H9 (cell line): ENCODE results near the gene NEDD4L. TPM values are rescaled to one million over a fixed set of nuclear protein-coding genes. Genes with fewer than 3 reads are reported as not detected.

ENCODE experiments used
- DNase-seq: peaks from one replicate; pipeline ENCODE4 v3.0.0-alpha.2; 2017
- H2AFZ ChIP-seq: one replicate; pipeline ENCODE4 v1.6.1; 2013; ENCODE audit warnings: mild to moderate bottlenecking, low read length, control low read depth, moderate library complexity
- H2AK5ac ChIP-seq: 2 replicates; pipeline ENCODE4 v1.6.1; 2013; ENCODE audit warnings: low read length, control low read depth, mixed read lengths; ENCODE audit not compliant: insufficient read length
- H2BK120ac ChIP-seq: one replicate; pipeline ENCODE4 v1.6.1; 2013; ENCODE audit warnings: low read depth, mild to moderate bottlenecking, low read length, control low read depth, inconsistent platforms; ENCODE audit not compliant: poor library complexity, severe bottlenecking
- H2BK12ac ChIP-seq: 2 replicates; pipeline ENCODE4 v1.6.1; 2013; ENCODE audit warnings: low read length, control low read depth, mixed read lengths, low read depth; ENCODE audit not compliant: insufficient read length
- H2BK15ac ChIP-seq: 2 replicates; pipeline ENCODE4 v1.6.1; 2013; ENCODE audit warnings: low read depth, low read length, control low read depth
- H2BK20ac ChIP-seq: one replicate; pipeline ENCODE4 v1.6.1; 2013; ENCODE audit warnings: low read depth, mild to moderate bottlenecking, low read length, control low read depth, inconsistent platforms; ENCODE audit not compliant: poor library complexity, severe bottlenecking
- H2BK5ac ChIP-seq: 2 replicates; pipeline ENCODE4 v1.6.1; 2013; ENCODE audit warnings: low read length, control low read depth, mixed read lengths; ENCODE audit not compliant: insufficient read length
- H3K14ac ChIP-seq: 2 replicates; pipeline ENCODE4 v1.6.1; 2013; ENCODE audit warnings: low read length, control low read depth; ENCODE audit not compliant: insufficient read depth
- H3K18ac ChIP-seq: 2 replicates; pipeline ENCODE4 v1.6.1; 2013; ENCODE audit warnings: low read depth, mild to moderate bottlenecking, mixed read lengths, low read length, control low read depth; ENCODE audit not compliant: insufficient read length
- H3K23ac ChIP-seq: 2 replicates; pipeline ENCODE4 v1.6.1; 2013; ENCODE audit warnings: low read length, control low read depth, mixed read lengths, low read depth; ENCODE audit not compliant: insufficient read length
- H3K23me2 ChIP-seq: 2 replicates; pipeline ENCODE4 v1.6.1; 2013; ENCODE audit warnings: low read depth, mild to moderate bottlenecking, mixed read lengths, low read length, control low read depth; ENCODE audit not compliant: insufficient read length, poor library complexity, severe bottlenecking
- H3K27ac ChIP-seq: 2 replicates; pipeline ENCODE4 v1.5.1; 2013; ENCODE audit warnings: low read length, control low read depth, mixed read lengths, low read depth; ENCODE audit not compliant: insufficient read length
- H3K27me3 ChIP-seq: 2 replicates; pipeline ENCODE4 v1.6.1; 2013; ENCODE audit warnings: low read length, control low read depth, inconsistent platforms; ENCODE audit not compliant: insufficient read depth
- H3K4ac ChIP-seq: 2 replicates; pipeline ENCODE4 v1.6.1; 2013; ENCODE audit warnings: low read depth, mild to moderate bottlenecking, control low read depth, inconsistent platforms, low read length, moderate library complexity
- H3K4me1 ChIP-seq: 2 replicates; pipeline ENCODE4 v1.6.1; 2013; ENCODE audit warnings: low read length, control low read depth, inconsistent platforms; ENCODE audit not compliant: insufficient read depth
- H3K4me2 ChIP-seq: 2 replicates; pipeline ENCODE4 v1.6.1; 2013; ENCODE audit warnings: low read length, control low read depth, mixed read lengths; ENCODE audit not compliant: insufficient read length, insufficient read depth
- H3K56ac ChIP-seq: 2 replicates; pipeline ENCODE4 v1.6.1; 2013; ENCODE audit warnings: low read depth, mild to moderate bottlenecking, mixed read lengths, low read length, control low read depth; ENCODE audit not compliant: insufficient read length
- H3K79me1 ChIP-seq: 2 replicates; pipeline ENCODE4 v1.6.1; 2013; ENCODE audit warnings: low read depth, mild to moderate bottlenecking, moderate library complexity, low read length, control low read depth, inconsistent platforms; ENCODE audit not compliant: insufficient read depth, poor library complexity, severe bottlenecking
- H3K79me2 ChIP-seq: 2 replicates; pipeline ENCODE4 v1.6.1; 2013; ENCODE audit warnings: low read length, control low read depth, inconsistent platforms; ENCODE audit not compliant: insufficient read depth
- H3K9ac ChIP-seq: 2 replicates; pipeline ENCODE4 v1.6.1; 2013; ENCODE audit warnings: low read length, control low read depth, mixed read lengths; ENCODE audit not compliant: insufficient read length; ENCODE audit errors: extremely low read depth
- H3K9me3 ChIP-seq: one replicate; pipeline ENCODE4 v1.6.1; 2013; ENCODE audit warnings: low read depth, low read length, inconsistent platforms; ENCODE audit not compliant: control insufficient read depth
- H3T11ph ChIP-seq: one replicate; pipeline ENCODE4 v1.6.1; 2013; ENCODE audit warnings: mild to moderate bottlenecking, low read length, control low read depth, inconsistent platforms
- H4K20me1 ChIP-seq: one replicate; pipeline ENCODE4 v1.6.1; 2013; ENCODE audit not compliant: control insufficient read depth, insufficient read length, insufficient read depth
- H4K5ac ChIP-seq: 2 replicates; pipeline ENCODE4 v1.6.1; 2013; ENCODE audit warnings: low read depth, mild to moderate bottlenecking, mixed read lengths, low read length, control low read depth; ENCODE audit not compliant: insufficient read length
- H4K8ac ChIP-seq: replicated peaks from 2 replicates; pipeline ENCODE4 v1.6.1; 2013; ENCODE audit warnings: low read length, control low read depth, mixed read lengths, low read depth; ENCODE audit not compliant: insufficient read length
- H4K91ac ChIP-seq: 2 replicates; pipeline ENCODE4 v1.6.1; 2013; ENCODE audit warnings: low read depth, mild to moderate bottlenecking, moderate library complexity, mixed read lengths, low read length, control low read depth; ENCODE audit not compliant: insufficient read length
- H3K27ac Mint-ChIP-seq, 3 experiments: 2 replicates in 2 of 3; 3 replicates in 1 of 3; pipeline ENCODE4 v1.8.0; 2020 to 2021; ENCODE audit warnings: mixed read lengths in 3 of 3, mild to moderate bottlenecking in 1 of 3, moderate library complexity in 1 of 3
- H3K27me3 Mint-ChIP-seq: 2 replicates; pipeline ENCODE4 v1.8.0; 2021; ENCODE audit warnings: low read depth, mild to moderate bottlenecking, moderate library complexity, mixed read lengths
- H3K36me3 Mint-ChIP-seq, 3 experiments: 2 replicates in 2 of 3; 3 replicates in 1 of 3; pipeline ENCODE4 v1.8.0; 2020 to 2021; ENCODE audit warnings: low read depth in 3 of 3, mixed read lengths in 3 of 3; ENCODE audit not compliant: insufficient read depth in 1 of 3
- H3K4me1 Mint-ChIP-seq, 2 experiments: 2 replicates each; pipeline ENCODE4 v1.8.0; 2020; ENCODE audit warnings: mixed read lengths in 2 of 2
- H3K4me3 Mint-ChIP-seq, 2 experiments: 2 replicates in 1 of 2; 3 replicates in 1 of 2; pipeline ENCODE4 v1.8.0; 2020 to 2021; ENCODE audit warnings: mild to moderate bottlenecking in 2 of 2, mixed read lengths in 2 of 2, moderate library complexity in 1 of 2
- H3K9me3 Mint-ChIP-seq, 2 experiments: 2 replicates in 1 of 2; 3 replicates in 1 of 2; pipeline ENCODE4 v1.8.0; 2020; ENCODE audit warnings: mild to moderate bottlenecking in 2 of 2, mixed read lengths in 2 of 2, moderate library complexity in 1 of 2
- WGBS: extraction: QIAGEN DNeasy Blood & Tissue Kit; methylation state at CpG from one replicate; pipeline ENCODE4 v1.1.7; 2013; ENCODE audit warnings: missing lambda C conversion rate, low lambda C conversion rate, mixed read lengths; ENCODE audit not compliant: insufficient read length; ENCODE audit errors: extremely low coverage; 5-methylcytosine and 5-hydroxymethylcytosine counted together
- total RNA-seq: library from RNA; stranded (reverse); gene quantifications from 2 replicates; pipeline ENCODE4 v1.2.1, GENCODE V29; 2021
- TF ChIP-seq, protein P1 (sequence below): fragments of 200-600 bp; sonication (generic); conservative IDR thresholded peaks from 3 replicates; pipeline ENCODE4 v1.8.0; 2021; ENCODE audit warnings: antibody characterized with exemption, mild to moderate bottlenecking

Gene NEDD4L
- total RNA-seq, 1 experiment from 2014 or later = 76.3 TPM

- Histone ChIP-seq H3K23ac (no peak overlapping the region), H3K14ac (no peak overlapping the region), H3K27me3 (no peaks in the 10 kb centered on the region), H4K20me1 (no peaks in the 10 kb centered on the region), H2AFZ (no peak overlapping the region), H2BK15ac (no peak overlapping the region), H3K4me1 (no peaks in the 10 kb centered on the region), H2BK12ac (no peak overlapping the region), H3K27ac (no peak overlapping the region), H2BK120ac (no peak overlapping the region), H3K4ac (no peak overlapping the region), H3K4me2 (no peak overlapping the region), H4K5ac (no peak overlapping the region), H3K23me2 (no peaks in the 10 kb centered on the region), H3K79me2 (no peaks in the 10 kb centered on the region), H4K8ac (no peak overlapping the region), H3K79me1 (no peaks in the 10 kb centered on the region), H2AK5ac (no peak overlapping the region), H3K9me3 (no peaks in the 10 kb centered on the region), H3K56ac (no peak overlapping the region), H3K18ac (no peak overlapping the region), H2BK20ac (no peak overlapping the region), H2BK5ac (no peak overlapping the region), H3K9ac (no peak overlapping the region), H4K91ac (no peak overlapping the region), H3T11ph (no peak overlapping the region)
- DNase-seq = no peak
- WGBS = no CpG with 5 or more reads among the region's 5 CpGs
- peaks cover 32 to 45% of the 10 kb centered on the region in 2 experiments for H3K4me1 Mint-ChIP-seq
- H3K36me3 Mint-ChIP-seq = peaks cover 8 to 38% (median 24%) of the 10 kb centered on the region in 3 experiments; a peak in 6 of 7 replicates
- H3K27me3 Mint-ChIP-seq = no peaks in the 10 kb centered on the region
- TF ChIP-seq, protein P1, sequence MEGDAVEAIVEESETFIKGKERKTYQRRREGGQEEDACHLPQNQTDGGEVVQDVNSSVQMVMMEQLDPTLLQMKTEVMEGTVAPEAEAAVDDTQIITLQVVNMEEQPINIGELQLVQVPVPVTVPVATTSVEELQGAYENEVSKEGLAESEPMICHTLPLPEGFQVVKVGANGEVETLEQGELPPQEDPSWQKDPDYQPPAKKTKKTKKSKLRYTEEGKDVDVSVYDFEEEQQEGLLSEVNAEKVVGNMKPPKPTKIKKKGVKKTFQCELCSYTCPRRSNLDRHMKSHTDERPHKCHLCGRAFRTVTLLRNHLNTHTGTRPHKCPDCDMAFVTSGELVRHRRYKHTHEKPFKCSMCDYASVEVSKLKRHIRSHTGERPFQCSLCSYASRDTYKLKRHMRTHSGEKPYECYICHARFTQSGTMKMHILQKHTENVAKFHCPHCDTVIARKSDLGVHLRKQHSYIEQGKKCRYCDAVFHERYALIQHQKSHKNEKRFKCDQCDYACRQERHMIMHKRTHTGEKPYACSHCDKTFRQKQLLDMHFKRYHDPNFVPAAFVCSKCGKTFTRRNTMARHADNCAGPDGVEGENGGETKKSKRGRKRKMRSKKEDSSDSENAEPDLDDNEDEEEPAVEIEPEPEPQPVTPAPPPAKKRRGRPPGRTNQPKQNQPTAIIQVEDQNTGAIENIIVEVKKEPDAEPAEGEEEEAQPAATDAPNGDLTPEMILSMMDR = no peak
- no peaks in the 10 kb centered on the region for H3K9me3 Mint-ChIP-seq
- H3K27ac Mint-ChIP-seq = peak overlapping the region in 1 of 3 experiments; percentile 15; a peak in 1 of 7 replicates
- no peak overlapping the region for H3K4me3 Mint-ChIP-seq
Measured at GRCh38 chr18:58361212-58361611, 317.2 kb downstream of the NEDD4L start.
